ENCODE results near the gene GPRC5D. TPM values are rescaled to one million over a fixed set of nuclear protein-coding genes. Genes with fewer than 3 reads are reported as not detected.

The GPRC5D gene
- total RNA-seq, 1 experiment from 2014 or later = not detected

DNA sequence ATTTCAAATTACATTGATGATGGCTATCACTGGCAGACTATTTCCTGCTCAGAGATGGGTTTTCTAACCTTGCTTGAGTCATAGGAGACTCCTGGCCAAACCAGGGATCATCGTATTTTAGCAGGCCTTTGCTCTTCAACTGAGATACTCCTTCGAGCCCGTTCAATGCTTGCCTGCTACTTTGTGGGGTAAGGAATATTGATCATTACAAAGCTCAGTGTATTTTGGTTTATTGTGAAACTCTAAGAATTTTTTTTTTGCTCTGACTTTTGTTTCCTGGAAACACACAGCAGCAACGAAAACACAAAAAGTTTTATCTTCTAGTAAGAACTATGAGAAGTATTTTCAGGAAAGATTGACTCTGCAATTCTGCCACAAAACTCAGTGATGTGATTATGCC lies 4.1 kb downstream of the GPRC5D start:
- Histone ChIP-seq H3K9me2 (ENCODE audit: insufficient read depth) (no peaks in the 10 kb centered on the region), H3K4me2 (no peak overlapping the region), H3K36me3 (ENCODE audit: low read depth) (no peaks in the 10 kb centered on the region), H3K27me3 (ENCODE audit: insufficient read depth, low read depth) (no peaks in the 10 kb centered on the region), H3K9me3 (ENCODE audit: insufficient read depth, low read depth) (no peaks in the 10 kb centered on the region), H3F3A (ENCODE audit: insufficient read depth, low read depth) (no peaks in the 10 kb centered on the region), H3K79me2 (ENCODE audit: low read depth) (no peaks in the 10 kb centered on the region), H3K27ac (no peak overlapping the region), H3K4me1 (replicated peaks; ENCODE audit: insufficient read depth) (no peaks in the 10 kb centered on the region), H4K20me1 (ENCODE audit: insufficient read depth) (no peaks in the 10 kb centered on the region), H2AFZ (no peak overlapping the region), H3K4me3 (no peak overlapping the region)
- CTCF ChIA-PET = interaction anchor here (0.6 kb wide), 1 partner anchor 61 kb away, joined by 3 read pairs; no protein-coding TSS in a partner anchor
- POLR2A ChIA-PET (ENCODE audit: unreplicated experiment) = interaction anchor here (0.6 kb wide), 1 partner anchor 20 kb away, joined by 4 read pairs; no protein-coding TSS in a partner anchor
- no peak for DNase-seq
- intact Hi-C loops (cut with micrococcal nuclease; ENCODE audit: unreplicated experiment) = no loop called here
- no peak for TF ChIP-seq EZH2 (IDR thresholded peaks at IDR 0.05; ENCODE audit: low read depth)
- TF ChIP-seq, protein P1, sequence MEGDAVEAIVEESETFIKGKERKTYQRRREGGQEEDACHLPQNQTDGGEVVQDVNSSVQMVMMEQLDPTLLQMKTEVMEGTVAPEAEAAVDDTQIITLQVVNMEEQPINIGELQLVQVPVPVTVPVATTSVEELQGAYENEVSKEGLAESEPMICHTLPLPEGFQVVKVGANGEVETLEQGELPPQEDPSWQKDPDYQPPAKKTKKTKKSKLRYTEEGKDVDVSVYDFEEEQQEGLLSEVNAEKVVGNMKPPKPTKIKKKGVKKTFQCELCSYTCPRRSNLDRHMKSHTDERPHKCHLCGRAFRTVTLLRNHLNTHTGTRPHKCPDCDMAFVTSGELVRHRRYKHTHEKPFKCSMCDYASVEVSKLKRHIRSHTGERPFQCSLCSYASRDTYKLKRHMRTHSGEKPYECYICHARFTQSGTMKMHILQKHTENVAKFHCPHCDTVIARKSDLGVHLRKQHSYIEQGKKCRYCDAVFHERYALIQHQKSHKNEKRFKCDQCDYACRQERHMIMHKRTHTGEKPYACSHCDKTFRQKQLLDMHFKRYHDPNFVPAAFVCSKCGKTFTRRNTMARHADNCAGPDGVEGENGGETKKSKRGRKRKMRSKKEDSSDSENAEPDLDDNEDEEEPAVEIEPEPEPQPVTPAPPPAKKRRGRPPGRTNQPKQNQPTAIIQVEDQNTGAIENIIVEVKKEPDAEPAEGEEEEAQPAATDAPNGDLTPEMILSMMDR (conservative IDR thresholded peaks at IDR 0.05) = no peak
- BruUV-seq (replicated peaks) = no TSS peak

- H2AFZ ChIP-seq = no peak overlapping the region
- no peaks in the 10 kb centered on the region for H3K79me2 ChIP-seq (ENCODE audit: low read depth)
- H3K27ac ChIP-seq = no peak overlapping the region
- no peaks in the 10 kb centered on the region for H4K20me1 ChIP-seq (ENCODE audit: insufficient read depth)
- no peak overlapping the region for H3K4me2 ChIP-seq
- no peaks in the 10 kb centered on the region for H3K9me2 ChIP-seq (ENCODE audit: insufficient read depth)
- DNase-seq = no peak
- H3F3A ChIP-seq (ENCODE audit: insufficient read depth, low read depth) = no peaks in the 10 kb centered on the region
- BruUV-seq (replicated peaks) = no TSS peak
- no peaks in the 10 kb centered on the region for H3K27me3 ChIP-seq (ENCODE audit: insufficient read depth, low read depth)
- ChIA-PET CTCF (no interaction called here), POLR2A (ENCODE audit: unreplicated experiment) (interaction anchor here (0.7 kb wide), 1 partner anchor 134 kb away, joined by 3 read pairs; the partner anchor contains the start of gene DDX47)
- no peaks in the 10 kb centered on the region for H3K4me1 ChIP-seq (replicated peaks; ENCODE audit: insufficient read depth)
- TF ChIP-seq EZH2 (IDR thresholded peaks at IDR 0.05; ENCODE audit: low read depth) = no peak
- H3K36me3 ChIP-seq (ENCODE audit: low read depth) = no peaks in the 10 kb centered on the region
- no peaks in the 10 kb centered on the region for H3K9me3 ChIP-seq (ENCODE audit: insufficient read depth, low read depth)
- intact Hi-C loops (cut with micrococcal nuclease; ENCODE audit: unreplicated experiment) = no loop called here
- H3K4me3 ChIP-seq = no peak overlapping the region
Measured at GRCh38 chr12:12946686-12947355, 5.1 kb downstream of the GPRC5D start.

DNA sequence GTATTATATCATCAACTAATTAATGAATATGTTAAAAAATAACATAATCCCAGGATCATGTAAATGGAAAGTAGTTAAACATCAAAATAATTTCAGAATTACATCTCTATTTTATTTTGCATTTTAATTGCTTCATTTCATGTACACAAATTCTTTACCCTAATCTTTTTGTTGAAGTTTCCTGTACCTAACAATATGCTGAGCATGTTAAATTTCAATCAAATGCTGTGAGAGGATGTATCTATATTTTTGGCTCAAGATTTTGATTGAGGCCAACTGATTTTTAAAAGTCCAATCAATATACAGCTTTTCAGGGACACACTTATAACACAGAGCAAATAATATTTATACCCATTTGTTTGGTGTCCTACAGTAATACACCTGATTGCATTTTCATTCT lies 6.4 kb downstream of the GPRC5D start:
- ChIA-PET POLR2A (ENCODE audit: unreplicated experiment) (no interaction called here), CTCF (no interaction called here)
- H3K4me1 ChIP-seq (replicated peaks; ENCODE audit: insufficient read depth) = no peaks in the 10 kb centered on the region
- H3K27me3 ChIP-seq (ENCODE audit: insufficient read depth, low read depth) = no peaks in the 10 kb centered on the region
- no peak overlapping the region for H3K27ac ChIP-seq
- no peak overlapping the region for H3K4me3 ChIP-seq
- no peak for DNase-seq
- H4K20me1 ChIP-seq (ENCODE audit: insufficient read depth) = no peaks in the 10 kb centered on the region
- TF ChIP-seq EZH2 (IDR thresholded peaks at IDR 0.05; ENCODE audit: low read depth) = no peak
- TF ChIP-seq, protein P1 (conservative IDR thresholded peaks at IDR 0.05) = no peak
- H3F3A ChIP-seq (ENCODE audit: insufficient read depth, low read depth) = no peaks in the 10 kb centered on the region
- BruUV-seq (replicated peaks) = no TSS peak
- intact Hi-C loops (cut with micrococcal nuclease; ENCODE audit: unreplicated experiment) = no loop called here
- H2AFZ ChIP-seq = no peak overlapping the region
- H3K4me2 ChIP-seq = no peak overlapping the region
- H3K9me3 ChIP-seq (ENCODE audit: insufficient read depth, low read depth) = no peaks in the 10 kb centered on the region
- H3K79me2 ChIP-seq (ENCODE audit: low read depth) = no peaks in the 10 kb centered on the region
- H3K36me3 ChIP-seq (ENCODE audit: low read depth) = no peaks in the 10 kb centered on the region
- H3K9me2 ChIP-seq (ENCODE audit: insufficient read depth) = no peaks in the 10 kb centered on the region
